Kidney tubule cell (primary cell): Measurements from ENCODE around the gene USH1C.
A peak's percentile ranks its signal among the peaks of the same experiment; 100 is the strongest.

ENCODE experiments used
- DNase-seq: peaks from one replicate; pipeline ENCODE4 v3.0.0-alpha.2; 2018; ENCODE audit warnings: low spot score

Gene USH1C

DNA sequence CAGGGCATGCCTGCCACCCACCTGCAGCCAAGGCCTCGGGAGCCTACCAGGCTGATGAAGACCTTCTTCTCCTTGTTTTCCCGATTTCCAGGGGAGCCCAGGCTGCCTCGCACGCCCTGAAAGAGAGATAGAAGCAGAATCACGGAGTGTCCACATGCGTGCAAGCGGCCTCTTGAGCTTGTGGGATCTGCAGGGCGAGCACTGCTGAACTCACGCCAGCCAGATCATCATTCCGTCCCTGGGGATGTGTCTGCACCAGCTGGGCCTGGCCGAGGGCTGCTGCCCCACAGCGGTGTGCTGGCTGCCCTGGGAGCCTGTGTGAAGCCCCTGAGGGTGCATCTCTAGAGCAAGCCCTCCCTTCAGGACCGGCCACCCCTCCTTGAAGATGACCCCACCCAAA, 17.9 kb downstream of the USH1C start:
- DNase-seq = no peak

DNA sequence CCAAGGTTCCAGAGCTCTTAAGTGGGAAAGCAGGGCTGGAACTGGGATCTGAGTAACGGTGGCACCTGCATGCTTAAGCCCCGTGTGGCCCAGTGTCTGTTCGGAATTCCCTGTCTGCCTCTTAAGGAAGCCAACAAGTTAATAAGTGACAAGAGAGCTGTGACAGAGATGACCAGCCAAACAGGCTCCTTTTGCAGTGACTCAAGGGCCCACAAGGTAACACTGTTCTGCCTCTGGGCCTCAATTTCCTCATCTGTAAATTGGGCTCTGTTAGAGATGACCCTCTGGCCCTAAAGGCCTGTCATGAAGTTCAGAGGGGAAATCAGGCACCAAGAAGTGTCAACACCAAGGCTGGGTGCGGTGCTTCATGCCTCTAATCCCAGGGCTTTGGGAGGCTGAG, 18.6 kb downstream of the USH1C start:
- peak; percentile 89 for DNase-seq

DNA sequence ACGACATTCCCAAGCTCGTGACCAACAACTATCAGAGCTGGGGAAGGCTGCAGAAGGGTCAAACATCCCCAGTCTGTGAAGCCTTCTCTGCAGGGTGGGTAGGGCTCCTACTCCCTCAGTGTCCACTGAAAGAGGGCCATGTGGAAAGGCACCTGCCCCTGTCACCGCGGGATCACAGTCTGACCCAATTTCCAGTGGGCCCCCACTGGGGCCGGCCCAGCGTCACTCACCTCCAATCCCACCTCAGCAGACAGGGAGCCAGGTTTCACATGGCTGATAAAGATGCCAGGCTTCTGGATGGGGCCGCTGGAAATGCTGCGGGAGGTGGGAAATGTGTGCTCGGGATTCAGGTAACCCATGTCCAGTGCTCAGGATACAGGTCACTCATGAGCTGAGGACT, 20.0 kb downstream of the USH1C start:
- DNase-seq = no peak

DNA sequence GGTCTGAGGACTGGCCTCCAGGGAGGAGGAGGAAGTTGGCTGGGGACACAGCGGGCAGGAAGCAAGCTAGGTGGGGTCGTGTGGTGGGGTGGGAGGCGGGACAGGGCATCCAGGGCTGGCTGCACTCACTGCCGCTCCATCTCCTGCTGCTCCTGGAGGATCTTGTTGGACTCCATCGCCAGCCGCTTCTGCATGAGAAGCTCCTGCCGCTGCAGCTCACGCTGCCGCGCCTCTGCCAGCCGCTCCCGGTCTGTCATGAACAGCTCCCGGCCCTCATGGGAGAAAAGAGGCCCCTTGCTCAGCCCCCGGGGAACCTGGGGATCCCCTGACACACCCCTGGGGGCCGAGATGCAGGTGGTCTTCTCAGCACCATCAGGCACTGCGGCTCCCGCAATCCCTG, 21.6 kb downstream of the USH1C start:
- DNase-seq = no peak

DNA sequence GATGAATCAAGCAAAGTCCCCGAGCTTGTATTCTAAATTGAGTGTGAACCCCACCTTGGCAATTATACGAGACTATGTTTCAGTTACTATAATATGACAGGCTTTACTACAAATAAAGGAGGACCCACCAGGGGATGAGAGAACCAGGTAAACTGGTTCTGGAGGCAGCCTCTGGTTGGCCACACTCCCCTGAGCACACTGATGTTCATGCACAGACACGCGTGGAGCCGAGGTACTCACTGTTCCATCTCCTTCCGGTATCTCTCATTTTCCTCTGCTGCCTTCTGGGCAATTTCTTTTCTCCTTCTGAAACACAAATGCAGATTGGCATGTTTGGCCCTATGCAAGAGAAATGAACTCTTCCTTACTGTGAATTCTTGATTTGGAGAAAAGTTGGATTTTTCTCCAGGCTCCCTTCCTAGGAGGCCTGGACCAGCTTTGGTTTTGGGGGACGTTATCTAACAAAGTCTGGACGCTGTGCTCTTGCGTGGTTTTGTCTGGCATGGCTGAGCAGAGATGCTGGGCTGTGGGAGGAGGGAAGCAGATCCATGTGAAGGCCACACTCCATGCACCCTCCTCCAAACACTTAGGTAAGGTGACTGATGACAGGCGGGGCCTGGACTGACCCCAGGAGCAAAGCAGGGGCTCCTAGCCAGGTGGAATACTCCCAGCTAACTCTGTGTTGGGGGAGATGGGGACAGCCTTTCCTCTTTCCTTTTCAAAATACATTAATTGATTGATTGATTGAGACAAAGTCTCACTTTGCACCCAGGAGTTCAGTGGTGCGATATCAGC, 22.9 kb downstream of the USH1C start:
- DNase-seq = no peak

DNA sequence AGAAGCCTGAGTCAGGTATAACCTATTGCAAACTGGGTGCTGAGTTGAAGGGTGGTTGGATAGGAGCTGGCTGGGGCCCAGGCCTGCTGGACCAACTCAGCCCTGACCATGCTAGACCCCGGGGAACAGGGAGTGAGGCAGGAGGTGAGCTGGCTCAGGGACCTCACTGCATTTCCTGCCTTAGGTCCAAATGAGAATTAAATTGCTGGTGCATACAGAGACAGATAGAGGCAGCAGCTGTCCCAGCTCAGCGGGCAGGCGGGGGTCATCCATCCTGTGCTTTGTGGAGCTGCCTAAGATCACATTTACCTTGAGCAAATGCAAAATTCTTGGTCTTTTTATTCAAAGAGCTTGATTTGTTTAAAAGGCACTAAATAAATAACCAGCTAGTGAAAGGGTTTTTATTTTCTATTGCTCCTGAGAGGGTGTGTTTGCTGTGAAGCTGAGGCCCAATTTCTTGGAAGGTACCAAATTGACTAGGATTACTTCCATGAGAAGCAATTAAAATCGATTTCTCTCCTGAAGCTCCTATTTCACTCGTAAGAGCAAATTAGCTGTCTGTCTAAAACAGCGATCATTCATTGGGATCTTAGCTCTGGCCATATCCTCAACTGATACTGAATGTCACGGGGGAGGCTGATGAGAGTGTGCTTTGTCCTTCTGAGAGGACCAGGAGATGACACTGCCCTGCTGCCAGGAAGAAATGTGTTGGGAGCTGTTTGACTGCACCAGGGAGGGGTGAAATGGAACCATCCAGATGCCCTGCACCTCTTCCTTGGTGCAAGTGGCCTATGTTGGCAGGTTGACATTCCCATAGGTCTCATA, 24.9 kb downstream of the USH1C start:
- no peak for DNase-seq

DNA sequence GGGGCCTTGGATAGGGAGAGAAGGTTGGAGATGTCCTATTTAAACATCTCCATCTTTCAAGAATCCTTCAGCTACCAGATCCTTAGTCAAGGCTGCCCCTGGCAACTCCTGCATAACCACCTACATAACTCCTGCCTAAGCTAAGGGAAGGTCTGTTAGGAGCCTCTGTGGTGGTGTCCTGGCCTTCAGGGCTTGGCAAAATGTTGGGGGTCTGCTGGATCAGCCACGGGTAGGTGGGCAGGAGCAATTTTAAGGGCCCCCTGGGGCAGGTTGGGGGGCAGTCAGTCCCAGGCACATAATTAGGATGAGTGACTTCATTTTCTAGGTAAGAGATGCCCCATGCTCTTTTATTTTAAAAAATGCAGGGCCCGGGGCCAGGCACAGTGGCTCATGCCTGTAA, 25.9 kb downstream of the USH1C start:
- DNase-seq = no peak

DNA sequence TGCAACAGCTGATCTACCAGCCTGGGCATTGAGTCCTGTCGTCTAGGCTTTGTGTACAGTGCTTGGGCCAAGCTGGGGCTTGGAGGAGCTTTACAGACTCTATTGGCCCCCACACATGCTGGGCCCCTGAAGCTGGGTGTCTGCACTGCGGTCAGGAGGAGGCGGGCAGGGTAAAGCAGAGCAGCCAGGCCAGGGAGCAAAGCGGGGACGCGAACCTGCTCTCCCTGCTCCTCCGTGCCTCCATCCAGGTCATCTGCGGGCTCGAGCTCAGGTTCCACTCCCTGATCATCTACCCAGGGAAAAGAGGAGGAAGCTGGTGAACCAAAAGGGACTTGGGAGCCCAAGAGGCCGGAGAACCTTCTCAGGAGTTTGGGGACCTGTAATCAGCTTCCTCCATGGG, 27.0 kb downstream of the USH1C start:
- no peak for DNase-seq

DNA sequence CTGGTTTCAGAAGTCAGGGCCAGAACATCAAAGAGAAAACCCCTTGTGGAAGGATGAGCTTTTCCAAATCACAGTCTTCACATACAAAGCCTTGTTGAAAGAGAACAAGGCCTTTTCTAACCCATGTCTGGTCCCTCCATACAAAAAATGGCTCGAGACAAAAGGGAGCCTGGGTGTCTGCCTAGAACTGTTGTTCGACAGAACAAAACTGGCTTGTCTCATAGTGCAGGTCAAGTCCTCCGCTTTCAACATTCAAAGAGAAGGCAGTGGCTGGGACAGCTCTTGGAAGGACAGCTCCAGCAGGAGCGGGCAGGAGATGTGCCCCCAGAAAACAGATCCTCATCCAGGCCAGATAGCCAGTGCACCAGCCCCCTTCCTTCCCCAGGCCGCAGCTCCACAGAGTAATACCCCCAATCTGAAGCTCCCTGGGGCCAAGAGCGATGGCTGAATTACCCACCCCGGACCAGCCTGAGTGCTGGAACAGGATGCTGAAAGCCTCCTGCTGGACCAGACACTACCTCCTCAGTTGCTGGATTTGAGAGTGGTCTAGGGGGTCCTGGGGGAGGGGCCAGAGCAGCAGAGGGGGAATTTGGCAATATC, 27.6 kb downstream of the USH1C start:
- no peak for DNase-seq

DNA sequence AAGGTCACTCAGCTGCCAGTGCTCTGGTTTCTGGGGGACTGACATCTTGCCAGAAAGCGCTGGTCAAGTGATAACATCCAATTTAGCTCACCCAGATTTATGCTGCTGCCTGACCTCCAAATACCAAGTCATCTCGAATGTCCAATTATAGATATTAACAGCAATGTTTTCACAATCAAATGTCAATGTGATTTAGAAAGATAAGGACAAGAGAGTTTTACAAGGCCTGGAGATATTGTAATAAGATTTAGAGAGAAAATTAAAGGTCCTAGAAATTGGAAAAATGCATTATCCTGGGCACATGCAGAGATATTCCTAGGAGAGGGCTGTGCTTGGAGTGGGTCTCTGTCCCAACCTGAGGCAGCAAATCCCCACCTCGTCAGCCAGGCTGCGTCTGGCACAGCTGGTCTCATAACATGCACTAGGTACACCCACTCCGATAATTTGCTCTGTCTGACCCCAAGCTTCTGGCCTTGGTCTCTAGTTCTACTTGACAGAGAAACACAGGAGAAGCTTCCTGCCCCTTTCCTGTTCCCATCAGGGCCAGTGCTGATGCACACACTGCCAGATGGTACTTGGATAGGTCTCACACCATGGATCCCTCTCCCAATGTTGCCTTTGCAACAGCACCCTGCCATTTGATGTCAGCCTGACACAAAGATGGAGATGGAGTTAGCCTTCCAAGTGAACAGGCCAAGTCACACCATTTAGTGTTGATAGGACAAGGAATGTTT, 28.6 kb downstream of the USH1C start:
- no peak for DNase-seq

DNA sequence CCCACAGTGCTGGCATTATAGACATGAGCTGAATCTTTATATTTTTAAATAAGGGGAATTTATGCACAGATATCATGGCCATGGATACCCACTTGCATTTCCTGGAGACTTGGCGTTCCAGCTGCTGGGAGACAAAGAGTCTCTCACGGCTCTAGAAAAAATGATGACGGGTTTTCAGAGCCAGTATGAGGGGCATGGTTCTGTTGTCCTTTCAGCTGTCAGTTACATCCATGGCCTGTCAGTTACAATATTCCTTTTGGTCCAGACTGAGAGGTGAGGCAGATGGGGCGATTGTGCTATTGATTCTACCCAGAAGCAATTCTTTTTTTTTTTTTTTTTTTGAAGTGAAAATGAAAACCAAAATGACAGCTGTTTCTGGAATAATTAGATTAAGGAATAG, 29.7 kb downstream of the USH1C start:
- DNase-seq = no peak

DNA sequence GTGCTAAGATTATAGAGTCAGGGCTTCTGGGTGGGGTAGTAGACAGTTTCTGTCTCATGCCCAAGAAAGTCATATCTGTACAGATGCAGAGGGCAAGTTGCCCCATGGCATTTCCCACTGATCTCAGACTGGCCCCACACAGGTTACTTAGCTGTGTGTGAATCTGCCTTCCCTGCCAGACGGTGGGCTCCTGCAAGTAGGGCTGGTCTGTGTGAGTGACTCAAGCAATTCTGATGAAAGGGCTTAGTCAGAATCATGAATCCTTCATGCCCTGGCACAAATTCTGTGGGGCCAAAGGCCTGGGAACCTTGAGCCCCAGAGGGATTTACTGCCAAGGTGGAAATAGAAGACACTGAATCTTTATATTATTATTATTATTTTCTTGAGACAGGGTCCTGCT, 30.4 kb downstream of the USH1C start:
- peak; percentile 61 for DNase-seq

DNA sequence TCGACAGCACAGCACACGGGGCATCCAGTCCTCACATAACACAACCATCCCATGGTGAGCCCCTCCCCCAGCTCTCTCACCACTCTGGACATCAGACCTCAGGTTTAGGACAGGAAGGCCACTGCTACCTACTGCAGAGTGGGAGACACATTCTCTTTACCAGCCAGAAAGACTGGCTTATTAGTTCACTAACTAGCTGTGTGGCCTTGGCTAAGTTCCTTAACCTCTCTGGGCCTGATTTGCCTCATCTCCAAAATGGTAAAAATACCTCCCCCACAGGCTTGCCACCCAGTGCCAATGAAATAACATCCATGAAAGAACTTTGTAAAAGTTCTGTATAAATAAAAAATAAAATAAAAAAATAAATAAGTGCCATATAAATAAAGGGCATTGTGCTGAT, 32.1 kb downstream of the USH1C start:
- no peak for DNase-seq

DNA sequence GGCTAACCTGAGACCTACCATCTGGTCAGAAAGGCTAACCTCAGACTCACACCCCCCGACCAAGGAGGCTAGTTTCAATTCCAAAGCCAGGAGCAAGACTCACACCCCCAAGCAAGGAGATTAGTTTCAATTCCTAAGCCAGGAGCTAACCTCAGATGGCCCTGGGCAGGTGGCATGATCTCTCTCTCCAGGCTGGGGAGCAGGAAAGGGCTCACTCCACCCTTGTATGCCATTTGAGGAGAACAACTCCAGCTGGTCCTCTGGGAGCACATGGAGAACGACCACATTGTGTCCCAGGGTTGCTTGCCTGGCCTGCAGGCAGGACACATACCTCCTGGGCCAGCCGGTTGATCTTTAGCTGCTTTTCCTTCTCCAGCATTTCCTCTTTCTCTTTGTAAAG, 32.6 kb downstream of the USH1C start:
- DNase-seq = no peak

DNA sequence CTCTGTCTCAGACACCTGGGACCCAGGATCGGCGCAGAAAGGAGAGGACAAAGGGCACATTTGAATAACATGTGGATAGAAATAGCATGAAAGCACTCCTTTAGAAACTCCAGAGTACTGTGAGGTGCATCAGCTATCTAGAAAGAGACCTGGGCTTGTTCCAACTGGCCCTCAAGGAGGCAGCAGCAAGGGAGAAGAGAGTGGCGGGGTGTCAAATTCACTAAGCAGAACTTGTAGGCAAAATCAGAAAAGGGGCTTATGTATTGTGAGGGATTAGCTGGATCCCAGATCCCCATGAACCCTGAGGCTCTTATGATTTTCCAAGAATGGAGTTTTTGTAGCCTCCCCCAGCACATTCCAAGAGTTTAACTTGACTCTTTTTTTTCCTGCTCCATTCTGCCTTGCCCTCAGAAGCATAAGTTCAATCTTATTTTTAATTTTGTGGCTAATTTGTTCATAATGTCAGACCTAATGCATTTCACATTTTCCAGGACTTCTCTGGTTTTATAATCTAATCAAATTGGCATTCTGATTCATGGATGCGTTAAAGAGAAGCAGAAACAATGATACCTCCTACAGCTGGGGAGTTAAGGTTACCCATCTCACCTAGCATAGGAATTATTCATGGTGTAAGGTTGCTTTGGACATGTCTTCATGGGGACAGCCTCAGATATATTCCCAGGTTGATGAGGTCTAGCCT, 33.6 kb downstream of the USH1C start:
- no peak for DNase-seq

DNA sequence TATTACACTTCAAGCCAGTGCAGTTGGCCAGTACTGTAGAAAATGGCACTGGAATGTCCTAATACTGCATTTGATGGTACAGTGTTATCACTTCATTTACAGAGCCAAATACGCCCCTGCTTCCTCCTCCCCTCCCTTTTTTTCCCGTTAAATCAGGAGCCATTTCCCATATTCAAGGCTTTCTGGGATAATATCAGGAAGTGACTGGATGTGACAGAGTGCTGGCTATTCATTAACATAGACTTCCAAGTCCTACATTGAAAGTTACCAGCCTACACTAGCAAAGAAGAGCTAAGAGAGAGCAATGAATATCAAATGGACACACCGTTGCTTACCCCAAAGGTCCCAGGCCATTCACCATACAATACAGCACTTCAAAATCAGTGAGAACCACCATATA, 35.4 kb downstream of the USH1C start:
- peak; percentile 72 for DNase-seq

DNA sequence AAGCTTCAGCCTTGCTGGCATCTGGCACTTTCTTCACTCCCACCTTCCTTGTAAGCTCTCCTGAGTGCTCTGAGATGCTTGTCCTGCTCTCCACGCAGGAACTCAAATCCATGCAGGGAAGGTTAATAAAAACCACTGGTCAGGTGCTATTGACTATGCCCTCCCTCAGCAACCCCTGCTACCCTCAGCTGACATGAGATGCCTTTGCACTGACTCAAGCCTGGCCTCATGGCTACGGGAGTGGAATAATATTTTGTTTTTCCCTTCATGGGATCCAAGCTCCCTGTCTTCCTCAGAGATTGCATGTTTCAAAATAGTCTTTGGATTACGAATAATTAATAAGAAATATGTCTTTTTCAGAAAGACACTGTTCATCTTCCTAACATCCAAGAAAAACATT, 35.9 kb downstream of the USH1C start:
- DNase-seq = peak; percentile 89

DNA sequence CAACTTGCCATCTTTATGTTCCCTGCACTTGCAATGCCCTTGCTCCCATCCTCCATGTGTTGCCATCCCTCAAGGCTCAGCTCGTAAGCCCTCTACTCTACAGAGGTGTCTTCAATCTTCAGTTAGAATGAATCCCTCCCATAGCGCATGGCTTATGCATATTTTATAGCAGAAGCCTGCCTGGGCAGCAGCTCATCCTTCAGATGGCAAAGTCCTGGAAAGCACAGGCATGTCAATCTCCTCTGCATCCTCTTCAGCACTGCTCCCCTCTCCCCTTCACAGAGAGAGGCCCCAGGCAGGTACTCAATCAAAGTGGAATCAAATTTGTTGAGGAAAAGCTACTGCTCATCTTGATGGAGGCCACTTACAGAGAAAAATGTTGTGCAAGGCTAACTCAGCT, 36.4 kb downstream of the USH1C start:
- DNase-seq = no peak

DNA sequence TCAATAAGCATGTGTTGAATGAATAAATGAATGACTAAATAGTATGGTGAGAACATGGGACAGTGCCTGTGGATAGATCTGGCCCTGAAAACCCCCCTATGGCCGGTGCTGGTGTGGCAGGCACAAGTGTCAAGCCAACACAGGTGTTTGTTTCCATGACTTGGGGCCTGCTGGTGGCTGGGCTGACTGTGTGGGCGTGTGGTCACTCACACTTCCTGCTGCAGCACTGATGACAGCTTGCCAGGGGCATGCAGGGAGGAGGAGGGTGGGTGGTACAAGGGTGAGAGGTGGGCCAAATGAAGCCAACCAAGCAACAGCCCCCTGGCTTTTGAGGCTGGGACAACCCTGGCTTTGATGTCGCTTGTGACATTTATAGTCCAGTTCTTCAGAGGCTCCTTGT, 37.3 kb downstream of the USH1C start:
- DNase-seq = peak; percentile 69

DNA sequence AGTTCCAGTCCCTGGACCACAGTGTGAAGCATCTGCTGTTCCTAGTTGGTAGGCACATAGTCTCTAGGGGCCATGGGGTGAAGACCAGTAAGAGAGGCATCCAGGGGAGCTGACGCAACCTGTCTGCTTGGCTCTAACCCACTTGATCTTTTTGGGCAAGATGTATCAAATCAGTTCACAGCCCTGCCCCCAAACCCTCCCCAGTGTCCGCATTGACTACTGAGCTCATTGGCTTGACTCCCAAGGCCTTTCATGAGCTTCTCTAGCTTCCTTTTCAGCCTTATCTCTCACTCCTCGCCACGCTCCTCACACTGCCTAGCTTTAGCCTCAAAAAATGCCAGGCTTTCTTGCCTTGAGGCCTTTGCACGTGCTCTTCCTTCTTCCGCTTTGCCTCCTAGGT, 37.9 kb downstream of the USH1C start:
- DNase-seq = no peak

DNA sequence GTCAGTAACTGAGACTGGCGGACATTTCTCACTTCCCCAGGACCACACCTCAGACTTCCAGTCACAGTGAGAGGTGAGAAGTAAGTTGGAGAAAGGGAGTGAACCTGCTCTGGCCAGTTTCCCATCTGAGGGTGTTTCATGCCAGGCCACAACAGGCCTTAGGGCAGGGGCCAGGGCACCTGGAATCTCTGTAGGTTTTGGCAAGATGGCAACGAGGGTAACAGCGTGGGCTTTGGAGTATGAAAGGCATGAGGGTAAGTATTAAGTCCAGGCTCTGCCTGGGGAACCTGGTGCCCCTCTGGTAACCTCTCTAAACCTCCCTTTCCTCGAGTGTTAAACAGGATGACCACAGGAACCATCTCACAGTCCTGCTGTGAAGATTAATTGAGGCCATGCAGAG, 39.1 kb downstream of the USH1C start:
- DNase-seq = no peak
